Muscle layer of duodenum (tissue), 2 donors: ENCODE results near the gene EML6.

Source experiments
- H3K27ac ChIP-seq: one replicate; pipeline ENCODE4 v1.7.0; 2013; ENCODE audit warnings: mild to moderate bottlenecking, low read length
- H3K27me3 ChIP-seq: one replicate; pipeline ENCODE4 v1.7.0; 2013; ENCODE audit warnings: low read depth, mild to moderate bottlenecking, control low read depth, low read length
- H3K36me3 ChIP-seq, 2 donors: one replicate each; pipeline ENCODE4 v1.7.0; 2013; ENCODE audit warnings: low read length in 2 of 2, control low read depth in 1 of 2, mild to moderate bottlenecking in 1 of 2; ENCODE audit not compliant: insufficient read depth in 2 of 2, control insufficient read depth in 1 of 2
- H3K4me1 ChIP-seq, 2 donors: one replicate each; pipeline ENCODE4 v1.7.0; 2013; ENCODE audit warnings: low read length in 2 of 2, mild to moderate bottlenecking in 2 of 2, control low read depth in 1 of 2, moderate library complexity in 1 of 2; ENCODE audit not compliant: insufficient read depth in 2 of 2, control insufficient read depth in 1 of 2
- H3K4me3 ChIP-seq, 2 donors: one replicate each; pipeline ENCODE4 v1.7.0; 2013; ENCODE audit warnings: low read length in 2 of 2, low read depth in 1 of 2, mild to moderate bottlenecking in 1 of 2
- H3K9me3 ChIP-seq, 2 donors: one replicate each; pipeline ENCODE4 v1.7.0; 2013; ENCODE audit warnings: low read length in 2 of 2, control low read depth in 1 of 2, mild to moderate bottlenecking in 1 of 2; ENCODE audit not compliant: control insufficient read depth in 1 of 2
- donor health status: healthy.

Gene EML6

GRCh38 chr2:54954158-54954557 is 230.7 kb downstream of the EML6 start:
- no peak overlapping the region for H3K27ac ChIP-seq
- no peaks in the 10 kb centered on the region for H3K4me1 ChIP-seq
- no peaks in the 10 kb centered on the region for H3K36me3 ChIP-seq
- no peak overlapping the region for H3K4me3 ChIP-seq
- no peaks in the 10 kb centered on the region for H3K9me3 ChIP-seq
- no peaks in the 10 kb centered on the region for H3K27me3 ChIP-seq

- no peaks in the 10 kb centered on the region for H3K4me1 ChIP-seq
- H3K36me3 ChIP-seq = no peaks in the 10 kb centered on the region
- H3K9me3 ChIP-seq = no peaks in the 10 kb centered on the region
- no peaks in the 10 kb centered on the region for H3K27me3 ChIP-seq
- H3K27ac ChIP-seq = no peak overlapping the region
- no peak overlapping the region for H3K4me3 ChIP-seq
Measured at GRCh38 chr2:54954705-54955357, 231.4 kb downstream of the EML6 start.

- Histone ChIP-seq H3K4me1 (no peaks in the 10 kb centered on the region), H3K27me3 (no peaks in the 10 kb centered on the region), H3K4me3 (no peak overlapping the region), H3K9me3 (no peaks in the 10 kb centered on the region), H3K27ac (no peak overlapping the region), H3K36me3 (no peaks in the 10 kb centered on the region)
Measured at GRCh38 chr2:54955358-54956110, 232.1 kb downstream of the EML6 start.

GRCh38 chr2:54956111-54956627 is 232.7 kb downstream of the EML6 start:
- no peaks in the 10 kb centered on the region for H3K4me1 ChIP-seq
- no peaks in the 10 kb centered on the region for H3K36me3 ChIP-seq
- no peak overlapping the region for H3K4me3 ChIP-seq
- H3K9me3 ChIP-seq = no peaks in the 10 kb centered on the region
- no peaks in the 10 kb centered on the region for H3K27me3 ChIP-seq
- no peak overlapping the region for H3K27ac ChIP-seq

GRCh38 chr2:54957321-54957999 is 234.0 kb downstream of the EML6 start:
- H3K4me1 ChIP-seq = no peaks in the 10 kb centered on the region
- no peaks in the 10 kb centered on the region for H3K27me3 ChIP-seq
- H3K9me3 ChIP-seq = no peaks in the 10 kb centered on the region
- H3K36me3 ChIP-seq = no peaks in the 10 kb centered on the region
- H3K27ac ChIP-seq = no peak overlapping the region
- no peak overlapping the region for H3K4me3 ChIP-seq

GRCh38 chr2:54958717-54959371 is 235.4 kb downstream of the EML6 start:
- Histone ChIP-seq H3K4me3 (no peak overlapping the region), H3K27me3 (no peaks in the 10 kb centered on the region), H3K9me3 (no peaks in the 10 kb centered on the region), H3K27ac (no peak overlapping the region), H3K4me1 (no peaks in the 10 kb centered on the region), H3K36me3 (no peaks in the 10 kb centered on the region)

- H3K27ac ChIP-seq = no peak overlapping the region
- H3K9me3 ChIP-seq = no peaks in the 10 kb centered on the region
- no peaks in the 10 kb centered on the region for H3K4me1 ChIP-seq
- H3K4me3 ChIP-seq = no peak overlapping the region
- H3K27me3 ChIP-seq = no peaks in the 10 kb centered on the region
- no peaks in the 10 kb centered on the region for H3K36me3 ChIP-seq
Measured at GRCh38 chr2:54960164-54960563, 236.7 kb downstream of the EML6 start.

GRCh38 chr2:54962511-54962910 is 239.0 kb downstream of the EML6 start:
- H3K27ac ChIP-seq = no peak overlapping the region
- peaks cover 0 to 5% of the 10 kb centered on the region in 2 donors for H3K4me1 ChIP-seq
- H3K27me3 ChIP-seq = no peaks in the 10 kb centered on the region
- H3K4me3 ChIP-seq = no peak overlapping the region
- H3K9me3 ChIP-seq = no peaks in the 10 kb centered on the region
- H3K36me3 ChIP-seq = no peaks in the 10 kb centered on the region

GRCh38 chr2:54962935-54963440 is 239.5 kb downstream of the EML6 start:
- H3K4me3 ChIP-seq = no peak overlapping the region
- H3K27ac ChIP-seq = no peak overlapping the region
- H3K4me1 ChIP-seq = peaks cover 0 to 5% of the 10 kb centered on the region in 2 donors
- H3K27me3 ChIP-seq = no peaks in the 10 kb centered on the region
- no peaks in the 10 kb centered on the region for H3K9me3 ChIP-seq
- H3K36me3 ChIP-seq = no peaks in the 10 kb centered on the region

- H3K4me3 ChIP-seq = no peak overlapping the region
- H3K36me3 ChIP-seq = no peaks in the 10 kb centered on the region
- no peak overlapping the region for H3K27ac ChIP-seq
- no peaks in the 10 kb centered on the region for H3K9me3 ChIP-seq
- H3K27me3 ChIP-seq = no peaks in the 10 kb centered on the region
- H3K4me1 ChIP-seq = peaks cover 0 to 5% of the 10 kb centered on the region in 2 donors
Measured at GRCh38 chr2:54963476-54963875, 240.0 kb downstream of the EML6 start.

- no peaks in the 10 kb centered on the region for H3K27me3 ChIP-seq
- H3K4me3 ChIP-seq = no peak overlapping the region
- H3K36me3 ChIP-seq = peaks cover 1 to 3% of the 10 kb centered on the region in 2 donors
- H3K4me1 ChIP-seq = peaks cover 0 to 5% of the 10 kb centered on the region in 2 donors
- H3K9me3 ChIP-seq = no peaks in the 10 kb centered on the region
- H3K27ac ChIP-seq = no peak overlapping the region
Measured at GRCh38 chr2:54964271-54964670, 240.8 kb downstream of the EML6 start.
